Activated CD4-positive, alpha-beta T cell treated with anti-CD3 and anti-CD28 coated beads, Interleukin-2, Interleukin-4, amounts not matched to agents 100 ng/mL and 50 ng/mL, durations not matched to agents 16 hours and 8 hours (primary cell): Measurements from ENCODE around the gene SRBD1.

ENCODE experiments used
- DNase-seq: peaks from one replicate; pipeline ENCODE4 v3.0.0-alpha.2; 2020; ENCODE audit warnings: low spot score

SRBD1 gene

GRCh38 chr2:45636008-45636407, 24.9 kb upstream of the SRBD1 start:
- DNase-seq = no peak

DNA sequence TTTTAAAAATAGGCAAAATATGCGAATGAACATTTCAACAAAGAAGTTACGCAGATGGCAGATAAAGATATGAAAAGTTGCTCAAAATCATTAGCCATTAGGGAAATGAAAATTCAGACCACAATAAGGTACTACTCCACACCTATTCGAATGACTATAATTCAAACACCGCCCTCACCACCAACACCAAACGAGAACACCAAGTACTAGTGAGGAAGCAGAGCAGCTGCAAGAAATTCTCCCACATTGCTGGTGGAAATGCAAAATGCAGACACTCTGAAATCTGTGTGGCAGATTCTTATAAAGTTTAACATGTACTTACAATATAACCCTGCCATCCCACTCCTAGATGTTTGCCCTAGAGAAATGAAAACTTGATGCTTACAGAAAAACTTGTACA, 23.2 kb upstream of the SRBD1 start:
- no peak for DNase-seq

- no peak for DNase-seq
Observed at GRCh38 chr2:45631955-45632354, 20.9 kb upstream of the SRBD1 start.

DNA sequence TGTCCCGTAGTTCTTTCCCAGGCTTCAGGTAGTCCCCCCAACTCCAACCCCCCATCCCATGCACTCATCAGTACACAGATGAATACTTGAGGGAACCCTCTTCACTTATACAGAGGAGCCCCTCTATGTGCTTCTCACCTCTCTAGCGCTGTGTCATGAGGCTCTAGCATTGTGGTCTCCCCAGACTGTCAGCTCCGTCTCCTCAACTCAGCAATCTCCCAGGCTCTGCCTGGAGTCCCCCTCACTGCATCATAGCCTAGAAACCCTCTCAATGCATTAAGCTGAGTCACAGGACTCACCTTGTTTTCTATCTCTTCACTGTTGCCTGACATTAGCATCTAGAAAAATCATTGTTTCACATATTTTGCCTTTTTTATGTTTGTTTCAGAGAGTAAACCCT, 20.3 kb upstream of the SRBD1 start:
- no peak for DNase-seq

DNA sequence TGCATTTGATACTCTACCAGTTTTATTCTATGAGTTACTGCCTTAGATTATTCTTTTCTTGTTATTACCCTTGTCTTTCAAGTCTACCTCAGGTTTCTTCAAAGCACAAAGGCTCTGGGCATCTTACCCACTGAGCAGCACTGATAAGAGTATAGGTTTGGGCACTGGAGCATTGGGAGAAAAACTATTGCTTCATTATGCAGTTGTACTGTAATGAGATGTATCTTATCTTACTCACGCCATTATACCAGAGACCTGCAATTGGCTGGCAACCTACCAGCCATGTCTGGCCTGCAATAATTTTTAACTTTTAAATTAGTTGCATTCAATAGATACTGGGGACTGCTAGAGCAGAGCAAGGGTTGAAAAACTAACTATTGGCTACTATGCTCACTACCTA, 18.9 kb upstream of the SRBD1 start:
- DNase-seq = no peak

DNA sequence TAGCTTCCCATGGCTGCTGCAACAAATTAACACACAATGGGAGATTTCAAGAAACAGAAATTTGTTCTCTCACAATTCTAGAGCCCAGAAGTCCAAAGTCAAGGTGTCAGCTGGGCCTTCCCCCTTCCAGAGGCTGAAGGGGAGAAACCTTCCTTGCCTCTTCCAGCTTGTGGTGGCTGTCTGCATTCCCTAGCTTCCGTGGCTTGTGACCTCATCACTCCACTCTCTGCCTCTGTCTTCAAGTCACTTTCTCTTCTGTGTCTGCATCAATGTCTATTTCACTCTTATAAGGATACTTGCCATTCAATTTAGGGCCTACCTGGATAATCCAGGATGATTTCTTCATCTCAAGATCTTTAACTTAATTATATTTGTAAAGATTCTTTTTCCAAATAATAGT, 16.8 kb upstream of the SRBD1 start:
- DNase-seq = no peak

- no peak for DNase-seq
Observed at GRCh38 chr2:45626387-45627221, 15.5 kb upstream of the SRBD1 start.

GRCh38 chr2:45625824-45626223, 14.8 kb upstream of the SRBD1 start:
- DNase-seq = no peak

GRCh38 chr2:45623098-45623497, 12.0 kb upstream of the SRBD1 start:
- DNase-seq = no peak

- DNase-seq = peak; percentile 45
Observed at GRCh38 chr2:45622336-45623075, 11.4 kb upstream of the SRBD1 start.

DNA sequence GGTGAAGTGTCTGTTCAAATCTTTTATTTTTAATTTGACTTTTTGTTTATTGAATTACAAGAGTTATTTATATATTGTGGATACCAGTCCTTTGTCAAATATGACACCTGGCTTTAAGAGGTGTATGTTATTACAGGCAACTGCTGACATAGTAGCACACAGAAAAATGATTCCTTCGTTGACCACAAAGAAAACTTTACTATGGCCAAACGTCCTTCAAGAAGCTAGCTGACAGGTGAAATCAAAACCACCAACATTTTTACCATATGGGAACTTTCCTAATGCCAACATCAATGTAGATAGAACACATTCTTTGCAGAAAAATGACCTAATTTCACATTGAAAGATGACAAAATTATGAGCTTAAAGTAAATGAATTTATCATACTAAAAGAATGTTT, 6.4 kb upstream of the SRBD1 start:
- DNase-seq = no peak

DNA sequence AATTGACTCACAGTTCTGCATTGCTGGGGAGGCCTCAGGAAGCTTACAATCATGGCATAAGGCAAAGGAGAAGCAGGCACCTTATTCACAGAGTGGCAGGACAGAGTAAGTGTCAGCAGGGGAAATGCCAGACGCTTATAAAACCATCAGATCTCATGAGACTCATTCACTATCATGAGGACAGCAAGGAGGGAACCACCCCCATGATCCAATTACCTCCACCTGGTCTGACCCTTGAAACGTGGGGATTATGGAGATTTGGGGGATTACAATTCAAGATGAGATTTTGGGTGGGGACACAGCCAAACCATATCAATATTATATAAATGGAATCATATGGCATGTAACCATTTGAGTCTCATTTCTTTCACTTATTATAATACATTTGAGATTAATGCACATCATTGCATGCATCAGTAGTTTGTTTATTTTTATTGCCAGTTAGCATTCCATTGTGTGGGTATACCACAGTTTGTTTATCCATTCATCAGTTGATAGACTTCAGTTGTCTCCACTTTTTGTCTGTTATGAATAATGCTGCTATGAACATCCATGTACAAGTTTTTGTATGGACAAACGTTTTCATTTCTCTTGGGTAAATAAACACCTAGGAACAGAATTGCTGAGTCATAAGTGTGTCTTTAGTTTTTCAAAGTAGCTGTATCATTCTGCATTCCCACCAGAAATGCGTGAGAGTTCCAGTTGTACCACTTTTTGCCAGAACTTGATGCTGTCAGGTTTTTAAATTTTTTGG, 5.8 kb upstream of the SRBD1 start:
- no peak for DNase-seq

DNA sequence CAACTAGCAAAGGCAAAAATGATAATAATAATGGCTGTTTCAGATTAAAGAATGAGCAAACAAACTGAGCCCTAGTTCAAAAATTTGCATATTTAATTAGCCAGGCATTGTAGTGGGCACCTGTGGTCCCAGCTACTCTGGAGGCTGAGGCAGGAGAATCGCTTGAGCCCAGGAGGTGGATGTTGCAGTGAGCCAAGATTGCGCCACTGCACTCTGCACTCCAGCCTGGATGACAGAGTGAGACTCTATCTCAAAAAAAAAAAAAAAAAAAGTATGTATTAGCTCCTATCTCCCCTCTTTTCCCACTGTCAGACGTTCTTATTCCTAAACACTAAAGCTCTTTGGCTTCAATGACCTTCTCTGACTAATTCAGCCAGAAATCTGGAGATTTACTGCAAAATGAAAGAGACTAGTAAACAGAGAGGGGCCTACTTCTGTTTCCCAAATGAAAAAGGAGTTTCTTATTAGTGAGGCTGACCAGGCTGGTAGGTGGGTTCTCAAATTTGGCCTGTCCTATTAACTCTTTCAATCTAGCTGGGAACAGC, 3.9 kb upstream of the SRBD1 start:
- no peak for DNase-seq

DNA sequence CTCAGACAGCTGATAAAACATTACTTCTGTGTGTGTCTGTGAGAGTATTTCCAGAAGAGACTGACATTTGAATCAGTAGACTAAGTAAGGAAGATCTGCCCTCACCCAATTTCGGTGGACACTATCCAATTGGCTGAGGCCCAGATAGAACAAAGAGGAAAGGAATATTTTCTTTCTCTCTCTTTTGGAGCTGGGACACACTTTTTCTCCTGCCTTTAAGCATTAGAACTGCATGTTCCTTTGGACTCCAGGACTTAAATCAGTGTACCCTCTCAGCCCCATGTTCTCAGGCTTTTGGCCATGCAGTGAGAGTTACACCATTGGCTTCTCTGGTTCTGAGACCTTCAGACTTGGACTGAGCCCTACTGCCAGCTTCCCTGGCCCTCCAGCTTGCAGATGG, 3.3 kb upstream of the SRBD1 start:
- DNase-seq = no peak

- DNase-seq = no peak
Observed at GRCh38 chr2:45612731-45613130, 1.7 kb upstream of the SRBD1 start.

DNA sequence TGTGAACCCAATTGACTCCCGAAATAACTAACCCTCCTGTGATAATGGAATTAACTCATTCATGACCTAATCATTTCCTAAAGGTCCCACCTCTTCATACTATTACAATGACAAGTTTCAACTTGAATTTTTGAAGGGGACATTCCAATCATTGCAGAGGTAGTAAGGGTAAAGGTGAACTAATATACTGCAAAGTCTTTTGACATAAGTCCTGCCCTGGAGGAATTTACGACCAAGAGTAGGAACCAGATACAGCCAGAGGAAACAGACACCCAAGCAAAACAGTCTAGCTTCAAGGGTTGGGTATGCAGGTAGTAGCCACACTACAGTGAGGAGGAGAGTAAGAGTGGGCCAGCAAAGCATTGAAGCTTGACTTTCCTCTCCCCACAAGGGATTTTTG, 1.2 kb upstream of the SRBD1 start:
- no peak for DNase-seq

DNA sequence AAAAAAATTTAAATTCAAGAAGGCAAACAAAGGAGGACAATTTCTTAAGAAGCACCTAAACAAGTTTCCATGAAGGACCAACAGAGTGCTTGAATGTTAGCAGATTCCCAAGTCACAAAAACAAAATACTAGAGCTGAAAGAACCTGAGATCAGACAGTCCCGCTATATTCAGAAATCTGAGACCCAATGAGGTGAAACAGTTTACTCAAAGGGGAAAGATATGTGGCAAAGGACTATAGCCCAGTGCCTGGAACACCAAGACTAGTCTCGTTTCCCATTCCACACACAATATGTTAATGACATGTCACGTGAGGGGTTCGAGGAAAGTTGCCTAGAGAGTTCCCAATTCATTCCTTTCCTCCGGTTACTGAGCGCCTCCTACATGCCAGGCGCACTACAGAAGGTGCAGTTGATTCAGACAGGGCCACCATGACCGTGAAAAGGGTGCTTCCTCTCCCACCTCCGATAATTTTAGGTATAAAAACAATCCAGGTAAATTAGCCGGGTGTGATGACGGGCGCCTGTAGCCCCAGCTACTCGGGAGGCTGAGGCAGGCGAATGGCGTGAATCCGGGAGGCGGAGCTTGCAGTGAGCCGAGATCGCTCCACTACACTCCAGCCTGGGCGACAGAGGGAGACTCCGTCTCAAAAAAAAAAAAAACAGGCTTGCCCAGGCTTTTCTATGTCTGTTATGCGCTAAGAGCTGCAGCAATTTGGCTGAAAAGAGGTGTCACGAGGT, 617 bp downstream of the SRBD1 start:
- DNase-seq = peak; percentile 40

GRCh38 chr2:45607701-45608100, 3.4 kb downstream of the SRBD1 start:
- no peak for DNase-seq

GRCh38 chr2:45606796-45607195, 4.3 kb downstream of the SRBD1 start:
- no peak for DNase-seq

- DNase-seq = no peak
Observed at GRCh38 chr2:45605116-45605515, 6.0 kb downstream of the SRBD1 start.

DNA sequence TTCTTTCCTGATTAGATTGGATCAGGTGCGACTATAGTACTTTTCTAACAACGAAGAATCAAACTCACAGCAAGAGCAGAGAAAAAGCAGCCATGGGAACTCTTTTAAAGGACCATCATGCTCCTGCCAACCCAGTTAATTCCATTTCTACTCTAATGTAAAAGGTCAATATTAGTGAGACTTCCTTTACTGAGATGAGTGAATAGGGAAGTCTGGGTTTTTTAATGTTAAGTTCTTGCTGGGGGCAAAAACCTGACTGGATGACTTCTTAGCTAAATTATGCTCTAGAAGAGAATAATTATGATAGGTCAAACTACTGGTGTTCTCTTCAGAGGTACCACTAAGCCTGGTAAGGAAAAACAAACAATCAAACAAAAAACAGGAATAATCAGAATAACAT, 8.4 kb downstream of the SRBD1 start:
- DNase-seq = no peak

DNA sequence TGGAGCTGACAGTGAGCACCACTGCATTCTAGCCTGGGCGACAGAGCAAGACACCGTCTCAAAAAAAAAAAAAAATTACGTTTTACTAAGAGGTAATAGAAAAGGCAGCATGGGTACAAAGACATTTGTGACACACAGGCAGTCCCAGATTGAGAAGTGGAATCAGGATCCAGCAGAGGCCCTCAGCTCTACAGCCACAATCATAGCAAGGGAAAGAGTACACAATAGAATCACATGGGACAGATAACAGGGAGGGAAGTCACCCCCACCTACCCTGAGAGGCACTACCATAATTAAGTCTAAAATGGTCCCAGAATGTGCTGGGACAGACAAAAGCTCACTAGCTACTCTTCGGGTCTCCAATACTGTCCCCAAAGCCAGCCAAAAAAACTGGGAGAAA, 12.5 kb downstream of the SRBD1 start:
- no peak for DNase-seq
